Thyroid gland (tissue), 4 donors: Measurements from ENCODE around the gene CDH1.

Experiments used
- POLR2A ChIP-seq, 2 donors: fragments of 450-650 bp; IDR thresholded peaks; one replicate each; pipeline ENCODE4 v1.6.1; 2017; ENCODE audit warnings: antibody characterized with exemption in 2 of 2, mild to moderate bottlenecking in 2 of 2, moderate library complexity in 1 of 2
- TF ChIP-seq, protein P1 (sequence below), 6 experiments: fragments of 200-600 bp in 3 of 6; fragments of 450-650 bp in 3 of 6; sonication (generic) in 3 of 6; IDR thresholded peaks; one replicate each; pipeline ENCODE4 v1.5.1; 2016 to 2019; ENCODE audit warnings: antibody characterized with exemption in 6 of 6, mild to moderate bottlenecking in 2 of 6, inconsistent platforms in 1 of 6, moderate library complexity in 1 of 6

DNA sequence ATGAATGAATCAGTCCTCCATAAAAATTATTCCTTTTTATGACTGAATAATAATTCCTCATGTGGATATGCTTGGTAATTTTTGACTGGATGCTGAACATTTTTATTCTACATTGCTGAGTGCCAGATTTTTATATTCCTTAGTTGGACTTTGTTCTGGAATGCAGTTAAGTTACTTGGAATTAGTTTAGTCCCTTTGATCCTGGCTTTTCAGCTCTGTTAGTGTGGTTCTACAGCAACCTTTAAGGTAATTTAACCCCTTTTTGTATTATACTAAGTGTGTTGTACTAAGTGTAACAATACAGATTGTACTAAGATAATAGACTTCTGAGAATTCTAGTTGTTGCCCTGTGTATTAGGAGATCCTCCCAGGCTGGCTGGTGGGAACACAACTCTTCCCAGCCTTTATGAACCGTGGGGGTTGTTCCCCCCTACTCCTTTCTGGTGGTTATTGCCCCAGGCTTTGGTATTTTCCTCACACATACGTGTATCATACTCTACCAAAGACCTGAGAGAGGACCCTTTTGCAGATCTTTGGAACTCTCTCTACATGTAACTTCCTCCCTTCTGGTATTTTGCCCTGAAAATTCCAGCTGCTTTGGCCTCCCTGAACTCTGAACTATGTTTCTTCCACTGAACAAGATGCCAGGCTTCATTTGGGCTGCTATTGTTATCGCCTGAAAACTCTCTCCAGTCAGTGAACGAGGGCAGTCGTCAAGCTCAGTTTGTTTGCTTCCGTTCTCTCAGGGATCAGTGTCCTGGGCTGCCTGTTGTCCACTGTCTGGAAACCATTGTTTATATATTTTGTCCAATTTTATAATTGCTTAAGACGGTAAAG, 136.8 kb downstream of the CDH1 start:
- TF ChIP-seq, protein P1, sequence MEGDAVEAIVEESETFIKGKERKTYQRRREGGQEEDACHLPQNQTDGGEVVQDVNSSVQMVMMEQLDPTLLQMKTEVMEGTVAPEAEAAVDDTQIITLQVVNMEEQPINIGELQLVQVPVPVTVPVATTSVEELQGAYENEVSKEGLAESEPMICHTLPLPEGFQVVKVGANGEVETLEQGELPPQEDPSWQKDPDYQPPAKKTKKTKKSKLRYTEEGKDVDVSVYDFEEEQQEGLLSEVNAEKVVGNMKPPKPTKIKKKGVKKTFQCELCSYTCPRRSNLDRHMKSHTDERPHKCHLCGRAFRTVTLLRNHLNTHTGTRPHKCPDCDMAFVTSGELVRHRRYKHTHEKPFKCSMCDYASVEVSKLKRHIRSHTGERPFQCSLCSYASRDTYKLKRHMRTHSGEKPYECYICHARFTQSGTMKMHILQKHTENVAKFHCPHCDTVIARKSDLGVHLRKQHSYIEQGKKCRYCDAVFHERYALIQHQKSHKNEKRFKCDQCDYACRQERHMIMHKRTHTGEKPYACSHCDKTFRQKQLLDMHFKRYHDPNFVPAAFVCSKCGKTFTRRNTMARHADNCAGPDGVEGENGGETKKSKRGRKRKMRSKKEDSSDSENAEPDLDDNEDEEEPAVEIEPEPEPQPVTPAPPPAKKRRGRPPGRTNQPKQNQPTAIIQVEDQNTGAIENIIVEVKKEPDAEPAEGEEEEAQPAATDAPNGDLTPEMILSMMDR (IDR thresholded peaks at IDR 0.05) = no peak
- TF ChIP-seq POLR2A (IDR thresholded peaks at IDR 0.05) = no peak
